HPDE6-E6E7 (cell line): Measurements from ENCODE around the gene TRIP13.
"Not testable (repeated sequence)": the region's sequence is repeated elsewhere in the genome, so short reads cannot be mapped to it uniquely, and the experiment has no call there.

Experiments used
- DNase-seq: peaks from one replicate; pipeline ENCODE4 v3.0.0; 2011; ENCODE audit warnings: missing footprints; ENCODE audit errors: extremely low spot score

TRIP13 gene

GRCh38 chr5:872301-872700 is 20.4 kb upstream of the TRIP13 start:
- DNase-seq, result no peak

DNA sequence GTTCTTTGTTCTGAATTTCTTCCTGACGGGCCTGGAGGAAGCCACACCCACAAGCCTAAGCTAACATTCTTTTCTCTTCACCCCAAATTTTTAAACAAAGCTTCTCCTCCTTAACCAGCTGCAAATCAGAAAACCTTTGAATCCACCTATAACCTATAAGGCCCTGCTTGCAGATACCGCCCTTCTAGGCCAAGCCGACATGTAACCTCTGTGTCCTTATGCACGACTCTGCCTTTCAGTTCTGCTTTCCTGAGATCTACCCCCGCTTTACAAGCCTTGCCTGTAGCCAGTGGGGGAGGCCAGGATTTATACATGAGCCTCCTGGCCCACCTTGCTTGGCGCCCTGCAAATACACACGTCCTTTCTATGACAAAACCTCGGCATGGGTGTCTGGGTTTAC is 19.4 kb upstream of the TRIP13 start:
- no peak for DNase-seq

GRCh38 chr5:875931-876330 is 16.8 kb upstream of the TRIP13 start:
- no peak for DNase-seq

- no peak for DNase-seq
Observed at GRCh38 chr5:876398-877365, 16.0 kb upstream of the TRIP13 start.

GRCh38 chr5:878125-878524 is 14.6 kb upstream of the TRIP13 start:
- DNase-seq, result no peak

- DNase-seq, result not testable (repeated sequence)
Observed at GRCh38 chr5:878677-879076, 14.0 kb upstream of the TRIP13 start.

DNA sequence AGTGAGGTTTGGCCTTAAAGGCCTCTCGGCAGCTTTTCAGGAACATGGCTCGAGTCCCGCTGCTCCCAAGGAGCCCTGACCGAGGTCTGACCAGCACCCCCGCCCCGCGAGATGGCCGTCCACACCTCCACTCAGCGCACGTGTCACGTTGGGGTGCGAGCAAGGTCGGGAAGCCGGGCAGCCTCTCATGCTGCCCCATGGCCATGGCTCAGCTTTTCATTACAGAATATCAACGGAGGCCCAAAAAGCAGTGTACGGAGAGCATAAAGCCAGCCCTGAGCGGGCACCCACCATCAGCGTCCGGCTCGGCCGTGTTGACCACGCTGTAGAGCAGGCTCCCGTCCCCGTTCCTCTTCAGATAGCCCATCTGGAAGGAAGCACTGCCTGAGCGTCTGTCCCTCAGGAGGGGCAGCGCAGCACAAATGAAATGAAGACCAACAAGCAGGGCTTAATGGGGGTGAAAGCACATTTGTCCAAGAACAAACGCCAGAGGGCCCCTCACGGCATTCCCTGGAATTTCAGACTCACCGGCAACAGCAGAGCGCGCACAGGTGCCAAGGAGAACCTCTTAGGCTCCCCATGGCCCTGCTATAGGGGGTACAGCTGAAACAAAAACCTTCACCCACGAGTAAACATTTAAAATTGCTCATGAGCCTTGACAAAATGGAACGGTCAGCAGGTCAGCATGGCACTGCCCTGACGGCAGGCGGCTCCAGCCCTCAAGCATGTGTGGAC is 11.7 kb upstream of the TRIP13 start:
- DNase-seq, result no peak

DNA sequence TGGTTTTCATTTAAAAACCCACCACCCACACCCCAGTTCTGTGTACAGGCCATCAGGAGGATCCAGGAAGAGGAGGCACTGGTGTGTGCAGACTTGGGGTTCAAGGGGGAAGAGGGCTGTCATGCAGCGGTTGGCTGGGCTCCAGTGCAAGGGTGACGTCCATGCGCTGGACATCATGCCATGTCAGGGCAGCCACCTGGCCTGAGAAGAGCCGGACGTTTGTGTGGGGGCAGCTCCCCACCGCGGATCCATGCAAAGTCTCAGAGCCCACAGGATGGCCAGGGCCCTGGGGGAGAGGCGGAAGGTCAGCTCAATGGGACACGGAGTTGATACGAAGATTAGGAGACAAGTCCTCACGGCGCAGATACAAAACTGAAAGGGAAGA is 11.1 kb upstream of the TRIP13 start:
- DNase-seq, result no peak

GRCh38 chr5:882253-883183 is 10.2 kb upstream of the TRIP13 start:
- DNase-seq, result no peak

DNA sequence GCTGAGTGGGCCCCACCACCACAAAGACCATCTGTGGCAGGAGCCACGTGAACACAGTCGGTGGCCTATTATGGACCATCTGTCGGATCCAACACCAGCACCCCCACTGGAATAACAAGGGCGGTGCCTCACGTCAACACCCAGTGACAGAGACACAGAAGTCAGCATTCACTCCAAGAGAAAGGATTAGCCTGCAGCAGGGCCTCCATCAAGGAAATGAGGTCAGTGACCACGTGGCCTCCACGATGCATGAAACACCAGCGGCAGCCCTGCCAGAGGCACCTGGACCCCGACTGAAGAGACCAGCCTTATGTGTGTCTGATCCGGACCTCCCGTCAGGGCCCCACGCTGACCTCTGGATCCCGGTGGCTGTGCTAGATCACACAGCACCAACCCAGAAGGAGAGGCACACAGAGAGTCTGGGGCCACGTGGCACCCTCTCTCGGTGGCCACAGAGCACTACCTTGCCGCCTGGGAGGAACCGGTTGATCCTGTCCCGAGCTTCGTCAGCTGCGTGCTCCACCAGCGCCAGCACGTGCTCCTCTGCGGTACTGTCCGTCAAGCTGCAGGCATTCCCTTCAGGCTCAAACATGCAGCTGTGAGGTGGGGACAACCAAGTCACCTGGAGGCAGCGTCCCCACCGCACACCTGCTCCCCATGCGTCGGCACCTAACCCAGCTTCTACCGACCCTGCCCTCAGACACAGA is 9.1 kb upstream of the TRIP13 start:
- no peak for DNase-seq

GRCh38 chr5:884345-885126 is 8.1 kb upstream of the TRIP13 start:
- DNase-seq, result no peak

- no peak for DNase-seq
Observed at GRCh38 chr5:885127-885442, 7.6 kb upstream of the TRIP13 start.

- DNase-seq, result no peak
Observed at GRCh38 chr5:885529-885928, 7.2 kb upstream of the TRIP13 start.

DNA sequence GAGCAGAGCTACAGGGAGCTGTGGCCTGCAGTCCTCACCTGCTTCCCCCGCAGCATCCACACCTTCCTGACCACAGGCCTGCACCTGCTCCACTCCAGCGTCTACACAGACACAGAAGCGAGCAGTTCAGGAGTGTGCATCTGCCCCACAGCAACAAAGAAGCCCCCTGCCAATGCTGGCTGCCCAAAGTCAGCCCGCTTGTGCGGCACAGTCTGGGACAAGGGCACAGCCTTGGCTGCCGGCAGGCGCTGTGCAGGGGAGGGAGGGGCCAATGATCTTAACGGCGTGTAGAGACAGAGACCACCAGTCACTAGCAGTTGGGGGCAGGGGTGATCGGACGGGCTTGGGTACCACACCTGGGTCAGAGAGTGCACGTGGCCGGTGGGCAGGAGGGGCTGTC is 6.6 kb upstream of the TRIP13 start:
- no peak for DNase-seq

DNA sequence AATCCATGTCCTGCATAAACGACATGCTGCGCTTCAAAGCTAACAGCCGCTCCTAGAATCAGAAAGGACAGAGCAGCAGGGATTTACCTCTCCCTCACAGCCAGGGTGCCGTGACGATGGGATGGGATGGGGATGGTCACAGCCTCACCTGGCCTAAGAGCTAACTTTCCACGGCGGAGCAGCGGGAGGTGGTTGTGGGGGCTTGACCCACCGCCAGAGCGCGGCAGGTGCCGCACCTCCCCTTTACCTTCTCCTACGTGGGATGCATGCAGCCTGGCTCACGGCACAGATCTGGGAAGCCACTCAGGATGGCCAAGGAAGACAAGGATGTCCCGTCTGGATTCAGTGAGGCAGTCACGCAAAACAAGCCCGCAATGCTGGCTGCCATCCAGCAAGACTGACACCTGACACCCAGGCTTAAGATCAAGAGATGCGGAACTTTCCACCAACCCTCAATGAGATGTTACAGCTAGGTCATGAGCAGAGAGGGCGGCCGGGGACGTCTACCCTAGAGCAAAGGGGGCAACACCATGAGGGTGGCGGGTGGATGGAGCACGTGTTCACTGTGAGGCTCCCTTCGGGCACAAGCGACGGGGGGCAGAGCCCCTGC is 5.9 kb upstream of the TRIP13 start:
- no peak for DNase-seq

DNA sequence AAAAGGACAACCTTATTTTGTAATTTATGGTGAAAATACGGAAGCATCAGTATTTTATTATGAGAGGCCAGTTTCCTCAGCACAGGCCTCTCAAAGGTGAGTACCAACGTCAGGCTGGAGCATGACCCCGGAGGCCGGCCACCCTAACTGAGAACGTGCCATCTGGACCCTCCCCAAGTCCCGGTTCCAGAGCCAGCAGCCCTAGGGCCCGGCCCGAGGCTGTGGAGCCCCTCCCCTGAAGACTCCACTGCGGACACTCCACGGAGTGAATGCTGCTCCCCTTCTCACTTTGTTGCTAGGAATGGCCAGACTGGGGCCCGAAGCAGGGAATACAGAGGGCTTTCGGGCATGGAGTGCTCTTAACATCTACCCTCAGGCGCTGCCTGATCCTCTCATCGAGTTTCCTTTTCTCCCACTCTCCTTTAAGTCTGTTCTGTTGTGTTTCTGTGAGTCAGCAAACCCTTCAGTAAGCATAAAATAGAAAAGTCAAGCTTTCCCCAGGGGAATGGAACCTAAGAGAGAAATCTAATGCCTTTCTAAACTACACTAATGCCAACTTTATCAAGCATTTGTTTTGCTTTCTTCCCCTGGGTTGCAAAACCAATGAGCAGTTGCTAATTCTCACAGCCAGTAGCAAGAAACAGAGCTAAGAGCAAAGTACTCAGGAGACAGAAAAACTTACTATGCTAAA is 4.6 kb upstream of the TRIP13 start:
- DNase-seq, result no peak

GRCh38 chr5:888638-889035 is 4.0 kb upstream of the TRIP13 start:
- no peak for DNase-seq

- no peak for DNase-seq
Observed at GRCh38 chr5:889075-889710, 3.5 kb upstream of the TRIP13 start.
